DOHH2 (cell line): ENCODE data around the gene ZRANB3.

ENCODE experiments used
- CTCF ChIP-seq: fragments of 200-600 bp; sonication (generic); IDR thresholded peaks from one replicate; pipeline ENCODE4 v1.5.1; 2014; ENCODE audit warnings: antibody characterized with exemption, mild to moderate bottlenecking, low read depth, low read length; ENCODE audit not compliant: poor library complexity, severe bottlenecking
- EZH2phosphoT487 ChIP-seq: fragments of 200-600 bp; sonication (generic); IDR thresholded peaks from 2 replicates; pipeline ENCODE4 v1.6.1; 2017; ENCODE audit warnings: borderline replicate concordance, mild to moderate bottlenecking, antibody characterized with exemption, low read length, moderate library complexity, mixed read lengths

- TF ChIP-seq CTCF (no peak), EZH2phosphoT487 (no peak)
These were observed 305.2 kb downstream of the ZRANB3 start for GRCh38 chr2:135225781-135226180.
